ENCODE results near the gene TROAP. TPM values are rescaled to one million over a fixed set of nuclear protein-coding genes. Genes with fewer than 3 reads are reported as not detected.

The TROAP gene
- total RNA-seq, 1 experiment from 2014 or later, result 75.3 TPM

DNA sequence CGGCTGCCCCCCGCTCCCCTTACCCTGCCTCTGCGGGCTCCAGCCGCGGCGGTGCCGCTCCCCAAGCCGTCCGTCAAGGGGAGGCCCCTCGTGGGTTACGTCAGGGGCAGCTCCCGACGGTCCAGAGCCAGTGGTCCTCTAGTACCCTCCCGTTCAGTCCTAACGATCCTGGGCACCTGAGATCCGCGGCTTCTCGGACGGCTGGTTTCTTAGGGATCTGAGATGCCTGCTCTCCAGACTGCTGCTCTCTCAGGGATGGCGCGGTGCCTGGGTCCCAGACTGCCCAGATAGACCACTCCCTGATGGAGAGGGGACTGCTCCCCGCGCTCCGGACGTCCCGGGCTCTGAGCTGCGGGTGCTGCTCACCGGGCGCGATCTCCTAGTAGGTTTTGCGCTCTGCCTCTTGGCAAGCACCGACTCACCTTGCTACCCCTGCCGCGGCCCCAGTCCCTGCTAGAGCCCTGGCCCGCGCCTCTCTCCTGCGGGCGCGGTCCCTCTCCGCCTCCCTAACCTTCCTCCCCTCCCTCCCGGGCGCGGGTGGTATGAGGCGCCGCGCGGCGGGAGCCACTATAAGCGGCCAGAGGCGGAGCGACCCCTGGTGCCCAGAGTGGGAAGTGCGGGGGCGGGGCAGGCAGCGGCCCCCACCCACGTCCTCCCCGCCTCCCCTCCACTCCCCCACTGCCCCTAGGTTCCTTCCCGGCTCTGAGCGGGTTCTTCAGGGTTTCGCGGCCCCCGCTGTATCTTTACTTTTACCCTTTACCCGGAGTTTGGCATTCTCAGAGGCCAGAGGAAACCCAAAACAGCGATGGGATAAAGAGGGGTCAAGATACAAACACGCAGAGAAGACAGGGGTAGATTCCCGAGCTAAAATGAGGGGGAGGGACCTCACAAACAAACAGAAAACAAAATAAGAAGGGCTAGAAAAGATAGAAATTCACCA lies 13.9 kb downstream of the TROAP start, which contains the start of gene C1QL4:
Gene C1QL4 (minus strand): TSS at position 544 of the 940 bp plus-strand sequence. CDS start 711 bp downstream, outside the sequence.
- peak within 1 kb of the TSS; percentile 57 to 80 for H3K4me3 Mint-ChIP-seq
- Histone ChIP-seq H4K5ac (ENCODE audit: insufficient read length, low read depth, low read length) (no peak within 1 kb of the TSS), H2BK15ac (ENCODE audit: low read depth, low read length) (no peak within 1 kb of the TSS), H3K18ac (ENCODE audit: insufficient read length, low read depth, low read length) (no peak within 1 kb of the TSS), H3K27me3 (ENCODE audit: insufficient read depth, low read length) (peaks cover 70% of the 10 kb centered on the region), H4K91ac (ENCODE audit: insufficient read length, low read depth, low read length) (no peak within 1 kb of the TSS), H3K79me1 (ENCODE audit: insufficient read depth, low read depth, low read length, poor library complexity, severe bottlenecking) (no peaks in the 10 kb centered on the region), H3K9ac (ENCODE audit: extremely low read depth, insufficient read length, low read length) (no peak within 1 kb of the TSS), H3K4me1 (ENCODE audit: insufficient read depth, low read length) (peaks cover 4% of the 10 kb centered on the region; the same call in 1 of the 2 replicates), H4K20me1 (ENCODE audit: control insufficient read depth, insufficient read depth, insufficient read length) (no peaks in the 10 kb centered on the region), H3K9me3 (ENCODE audit: control insufficient read depth, low read depth, low read length) (no peaks in the 10 kb centered on the region), H3K14ac (ENCODE audit: insufficient read depth, low read length) (no peak within 1 kb of the TSS), H3K4ac (ENCODE audit: low read depth, low read length) (no peak within 1 kb of the TSS), H3K23ac (ENCODE audit: insufficient read length, low read depth, low read length) (no peak within 1 kb of the TSS), H3K4me2 (ENCODE audit: insufficient read depth, insufficient read length, low read length) (peak within 1 kb of the TSS; percentile 46), H2BK120ac (ENCODE audit: low read depth, low read length, poor library complexity, severe bottlenecking) (no peak within 1 kb of the TSS), H2BK5ac (ENCODE audit: insufficient read length, low read length) (no peak within 1 kb of the TSS), H3K23me2 (ENCODE audit: insufficient read length, low read depth, low read length, poor library complexity, severe bottlenecking) (peaks cover 15% of the 10 kb centered on the region), H3T11ph (ENCODE audit: low read length) (no peak within 1 kb of the TSS), H4K8ac (replicated peaks; ENCODE audit: insufficient read length, low read depth, low read length) (no peak within 1 kb of the TSS), H2BK20ac (ENCODE audit: low read depth, low read length, poor library complexity, severe bottlenecking) (no peak within 1 kb of the TSS), H3K79me2 (ENCODE audit: insufficient read depth, low read length) (no peaks in the 10 kb centered on the region), H3K56ac (ENCODE audit: insufficient read length, low read depth, low read length) (no peak within 1 kb of the TSS), H3K27ac (ENCODE audit: insufficient read length, low read depth, low read length) (no peak within 1 kb of the TSS), H2BK12ac (ENCODE audit: insufficient read length, low read depth, low read length) (no peak within 1 kb of the TSS), H2AFZ (ENCODE audit: low read length) (no peak within 1 kb of the TSS), H2AK5ac (ENCODE audit: insufficient read length, low read length) (no peak within 1 kb of the TSS)
- peaks cover 0 to 3% of the 10 kb centered on the region in 2 experiments; a peak in 2 of 5 replicates for H3K9me3 Mint-ChIP-seq
- peak; percentile 89 for DNase-seq
- no peak within 1 kb of the TSS for H3K27ac Mint-ChIP-seq
- peaks cover 39 to 48% of the 10 kb centered on the region in 2 experiments for H3K4me1 Mint-ChIP-seq
- no CpG with 5 or more reads among the region's 65 CpGs for WGBS (ENCODE audit: extremely low coverage, insufficient read length, low lambda C conversion rate)
- H3K27me3 Mint-ChIP-seq (ENCODE audit: low read depth), result peaks cover 92% of the 10 kb centered on the region
- no peaks in the 10 kb centered on the region; a peak in 2 of 7 replicates for H3K36me3 Mint-ChIP-seq (ENCODE audit: insufficient read depth in 1 of 3, low read depth in 3 of 3)
- TF ChIP-seq, protein P1, sequence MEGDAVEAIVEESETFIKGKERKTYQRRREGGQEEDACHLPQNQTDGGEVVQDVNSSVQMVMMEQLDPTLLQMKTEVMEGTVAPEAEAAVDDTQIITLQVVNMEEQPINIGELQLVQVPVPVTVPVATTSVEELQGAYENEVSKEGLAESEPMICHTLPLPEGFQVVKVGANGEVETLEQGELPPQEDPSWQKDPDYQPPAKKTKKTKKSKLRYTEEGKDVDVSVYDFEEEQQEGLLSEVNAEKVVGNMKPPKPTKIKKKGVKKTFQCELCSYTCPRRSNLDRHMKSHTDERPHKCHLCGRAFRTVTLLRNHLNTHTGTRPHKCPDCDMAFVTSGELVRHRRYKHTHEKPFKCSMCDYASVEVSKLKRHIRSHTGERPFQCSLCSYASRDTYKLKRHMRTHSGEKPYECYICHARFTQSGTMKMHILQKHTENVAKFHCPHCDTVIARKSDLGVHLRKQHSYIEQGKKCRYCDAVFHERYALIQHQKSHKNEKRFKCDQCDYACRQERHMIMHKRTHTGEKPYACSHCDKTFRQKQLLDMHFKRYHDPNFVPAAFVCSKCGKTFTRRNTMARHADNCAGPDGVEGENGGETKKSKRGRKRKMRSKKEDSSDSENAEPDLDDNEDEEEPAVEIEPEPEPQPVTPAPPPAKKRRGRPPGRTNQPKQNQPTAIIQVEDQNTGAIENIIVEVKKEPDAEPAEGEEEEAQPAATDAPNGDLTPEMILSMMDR (conservative IDR thresholded peaks at IDR 0.05), result peak; percentile 100

Measured in H9 (cell line).